Skeletal muscle satellite cell (primary cell): ENCODE data around the gene FHOD1.
A peak's percentile ranks its signal among the peaks of the same experiment; 100 is the strongest.

ENCODE experiments used
- H3K27me3 ChIP-seq: 2 replicates; pipeline ENCODE4 v1.7.0; 2013; ENCODE audit warnings: low read length; ENCODE audit not compliant: control insufficient read depth, insufficient read depth
- H3K36me3 ChIP-seq: 2 replicates; pipeline ENCODE4 v1.7.0; 2013; ENCODE audit warnings: mild to moderate bottlenecking, control low read depth, low read length; ENCODE audit not compliant: insufficient read depth
- H3K4me1 ChIP-seq: 2 replicates; pipeline ENCODE4 v1.7.0; 2013; ENCODE audit warnings: low read length; ENCODE audit not compliant: control insufficient read depth, insufficient read depth
- H3K4me2 ChIP-seq: 2 replicates; pipeline ENCODE4 v1.7.0; 2013; ENCODE audit warnings: mild to moderate bottlenecking, low read length
- H3K4me3 ChIP-seq: 2 replicates; pipeline ENCODE4 v1.7.0; 2013; ENCODE audit warnings: low read length
- H3K9ac ChIP-seq: 2 replicates; pipeline ENCODE4 v1.7.0; 2013; ENCODE audit warnings: mild to moderate bottlenecking, low read depth, low read length, moderate library complexity
- H3K9me3 ChIP-seq: replicated peaks from 2 replicates; pipeline ENCODE4 v1.7.0; 2013; ENCODE audit warnings: mild to moderate bottlenecking, control low read depth, low read length
- small RNA-seq: library from RNA; depleted of rRNA; stranded (forward); fragments of <200 nt; gene quantifications from one replicate; pipeline ENCODE3, GENCODE V24; 2012

FHOD1 gene

DNA sequence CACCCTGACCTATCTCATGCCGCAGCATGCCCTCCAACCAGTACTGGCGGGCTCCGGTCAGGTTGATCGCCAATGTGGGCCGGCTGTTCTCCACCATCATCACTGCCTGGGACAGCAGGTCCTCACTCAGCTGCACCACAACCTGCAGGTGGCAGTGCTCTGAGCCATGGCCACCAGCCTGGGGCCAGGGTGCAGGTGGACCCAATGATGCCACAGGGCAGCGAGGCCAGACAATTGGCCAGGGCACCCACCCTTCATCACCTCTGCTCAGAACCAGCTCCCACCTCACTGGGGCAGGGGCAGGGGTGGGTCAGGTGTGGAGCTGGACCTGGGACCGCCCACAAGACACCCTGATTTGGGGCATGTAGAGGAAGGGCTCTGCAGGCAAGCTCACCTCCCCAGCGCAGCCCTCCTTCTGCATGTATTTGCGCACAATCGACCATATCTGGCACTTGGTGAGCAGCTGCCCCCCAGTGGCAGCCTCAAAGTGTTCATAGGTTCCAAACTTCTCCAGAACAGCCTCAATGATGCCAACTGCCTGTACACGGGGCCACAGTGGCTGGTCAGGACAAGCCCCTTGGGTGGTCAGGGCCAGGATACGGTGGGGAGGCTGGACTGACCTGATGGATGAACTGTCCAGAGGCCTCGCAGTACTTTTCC lies 67.7 kb downstream of the FHOD1 start:
- peaks cover 10% of the 10 kb centered on the region for H3K36me3 ChIP-seq
- no peaks in the 10 kb centered on the region for H3K9me3 ChIP-seq
- H3K4me3 ChIP-seq = no peak overlapping the region
- no peaks in the 10 kb centered on the region for H3K27me3 ChIP-seq
- H3K9ac ChIP-seq = no peak overlapping the region
- no peak overlapping the region for H3K4me2 ChIP-seq
- peaks cover 41% of the 10 kb centered on the region for H3K4me1 ChIP-seq

Small RNAs within 50 kb of the gene (small RNA-seq; reads per million reads assigned to genes)
- gene MIR328 = 1.1 reads per million, percentile 38 among the genes with 10 or more reads in this experiment
